GM18499 (cell line): Measurements from ENCODE around the gene WDR91.

Experiments used
- ATAC-seq: cut with Tn5 transposase; IDR thresholded peaks from one replicate; pipeline ENCODE4 v1.9.1; 2021; ENCODE audit warnings: moderate number of reproducible peaks; ENCODE audit not compliant: insufficient read depth, unreplicated experiment

The WDR91 gene

GRCh38 chr7:135201350-135201749 is 10.0 kb downstream of the WDR91 start:
- no peak for ATAC-seq

DNA sequence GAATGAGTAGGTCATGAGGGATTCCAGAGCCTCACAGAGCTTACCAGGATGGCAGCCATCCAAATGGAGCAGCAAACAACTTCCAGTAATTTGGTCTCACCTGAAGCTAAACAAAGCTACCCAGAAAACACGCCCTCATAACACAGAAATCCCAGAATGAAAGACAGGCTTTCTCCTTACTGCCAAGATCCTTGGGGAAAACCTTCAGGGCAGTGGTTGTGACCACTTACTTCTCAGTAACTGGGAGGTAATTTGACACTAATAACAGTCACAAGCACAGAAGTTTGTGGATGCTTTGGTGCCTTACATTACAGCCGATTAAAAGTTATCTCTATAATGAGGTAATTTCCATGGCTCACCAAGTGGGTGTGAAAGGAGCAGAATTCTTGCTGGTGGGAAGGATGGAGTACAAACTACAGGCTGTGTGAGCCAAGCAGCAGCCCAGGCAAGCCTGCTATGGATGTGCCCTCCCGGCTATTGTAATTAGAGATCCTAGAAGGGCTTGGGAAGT is 10.4 kb downstream of the WDR91 start:
- no peak for ATAC-seq

- ATAC-seq: no peak
Observed at GRCh38 chr7:135199439-135199838, 11.9 kb downstream of the WDR91 start.

- no peak for ATAC-seq
Observed at GRCh38 chr7:135197906-135198655, 13.2 kb downstream of the WDR91 start.

GRCh38 chr7:135197343-135197742 is 14.0 kb downstream of the WDR91 start:
- ATAC-seq: no peak

DNA sequence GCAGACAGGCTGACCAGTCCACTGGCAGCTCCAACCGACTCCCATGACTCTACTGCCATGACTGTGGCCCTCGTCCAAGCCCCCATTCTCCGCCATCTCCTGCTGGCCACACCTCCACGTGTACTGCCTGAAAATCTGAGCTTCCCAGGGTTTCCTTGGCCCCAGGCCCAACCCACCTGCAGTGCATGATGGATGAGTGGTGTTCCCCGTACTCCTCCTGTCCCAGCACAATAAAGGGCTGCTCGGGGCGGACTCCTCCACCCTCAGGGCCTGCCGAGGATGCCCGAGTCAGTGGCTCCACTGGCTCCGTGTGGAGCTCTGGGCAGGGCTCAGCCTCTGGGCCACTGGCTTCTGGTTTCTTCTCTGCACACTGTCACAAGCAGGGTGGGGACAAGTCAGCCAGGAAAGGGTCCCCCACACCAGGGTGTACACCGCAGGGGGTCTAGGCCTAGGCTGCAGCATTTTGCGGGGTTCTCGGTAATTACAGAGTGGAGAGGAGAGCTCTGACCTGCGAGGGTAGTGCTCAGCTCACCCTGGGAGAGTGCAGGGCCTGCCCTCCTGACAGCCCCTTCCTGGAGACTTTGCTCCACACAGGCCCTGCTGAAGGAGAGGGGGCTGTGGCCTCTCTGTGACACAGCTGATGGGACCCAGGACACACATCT is 15.2 kb downstream of the WDR91 start:
- no peak for ATAC-seq

DNA sequence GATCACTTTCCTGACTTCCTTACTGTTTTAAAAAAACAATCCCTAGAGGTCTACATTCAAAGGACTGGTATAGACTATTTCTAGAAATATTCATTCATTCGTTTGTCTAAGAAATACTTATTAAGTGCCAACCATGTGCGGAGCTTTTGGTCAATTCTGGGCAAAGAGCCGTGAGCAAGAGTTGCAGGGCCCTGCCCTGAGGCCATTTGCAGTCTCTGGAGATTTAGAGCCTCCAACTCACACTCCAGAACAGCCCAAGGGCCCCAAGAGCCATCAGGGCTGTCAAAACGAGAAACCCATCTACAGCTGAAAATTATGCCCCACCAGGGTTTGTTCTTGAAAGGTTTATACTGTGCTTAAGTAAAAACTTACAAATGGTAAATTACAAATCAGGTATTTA is 16.2 kb downstream of the WDR91 start:
- no peak for ATAC-seq

DNA sequence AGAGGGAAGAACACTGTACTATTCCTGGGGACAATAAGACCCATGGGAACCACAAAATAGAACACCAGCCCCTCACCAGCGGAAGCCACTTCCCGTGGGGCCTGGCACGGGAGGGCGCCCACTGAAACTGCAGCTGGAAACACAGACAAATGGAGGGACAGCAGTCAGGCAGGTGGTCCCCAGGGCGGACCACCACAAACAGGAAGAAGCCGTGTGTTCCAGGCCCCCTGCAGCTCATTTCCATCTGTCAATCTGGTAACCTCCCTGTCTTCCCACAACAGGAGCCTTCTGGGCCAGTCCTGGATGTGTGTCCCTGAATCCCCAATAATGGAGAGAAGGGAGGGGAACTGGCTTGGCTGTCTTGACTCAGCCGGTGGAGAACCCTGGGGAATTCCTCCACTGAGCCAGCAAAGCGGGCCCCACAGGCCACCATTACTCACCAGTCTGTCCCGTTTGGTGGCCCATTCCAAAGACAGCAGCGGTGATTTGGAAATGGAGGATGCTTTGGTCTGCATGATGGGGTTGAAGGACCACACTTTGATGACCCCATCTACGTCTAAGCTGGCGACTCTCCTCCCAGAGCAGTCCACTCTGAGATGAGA is 16.7 kb downstream of the WDR91 start:
- ATAC-seq: no peak

- ATAC-seq: no peak
Observed at GRCh38 chr7:135193615-135194081, 17.7 kb downstream of the WDR91 start.

GRCh38 chr7:135192914-135193536 is 18.3 kb downstream of the WDR91 start:
- ATAC-seq: no peak

DNA sequence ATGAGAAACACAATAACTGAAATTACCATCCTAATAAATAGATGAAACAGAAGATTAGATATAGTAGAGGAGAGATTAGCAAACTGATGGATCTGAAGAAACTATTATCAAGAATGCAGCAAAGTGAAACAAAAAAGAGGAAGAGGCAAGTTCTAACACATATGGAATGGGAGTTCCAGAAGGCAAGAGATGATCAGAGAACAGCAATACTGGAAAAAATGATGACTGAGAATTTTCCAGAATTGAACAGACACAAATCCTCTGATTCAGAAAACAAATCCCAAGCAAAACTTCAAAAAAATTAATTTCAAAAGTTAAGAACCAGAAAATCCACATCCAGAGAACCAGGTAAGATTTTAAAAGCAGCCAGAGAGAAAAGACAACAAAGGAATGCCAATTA is 20.6 kb downstream of the WDR91 start:
- ATAC-seq: no peak

GRCh38 chr7:135189961-135190360 is 21.4 kb downstream of the WDR91 start:
- no peak for ATAC-seq

GRCh38 chr7:135189221-135189662 is 22.1 kb downstream of the WDR91 start:
- no peak for ATAC-seq

GRCh38 chr7:135188298-135188984 is 22.9 kb downstream of the WDR91 start:
- ATAC-seq: no peak

- no peak for ATAC-seq
Observed at GRCh38 chr7:135186841-135187253, 24.5 kb downstream of the WDR91 start.

- ATAC-seq: no peak
Observed at GRCh38 chr7:135186261-135186540, 25.1 kb downstream of the WDR91 start.

- no peak for ATAC-seq
Observed at GRCh38 chr7:135185471-135186260, 25.7 kb downstream of the WDR91 start.

- no peak for ATAC-seq
Observed at GRCh38 chr7:135184254-135184841, 27.0 kb downstream of the WDR91 start.

GRCh38 chr7:135183478-135183877 is 27.8 kb downstream of the WDR91 start:
- no peak for ATAC-seq
